Activated naive CD8-positive, alpha-beta T cell treated with anti-CD3 and anti-CD28 coated beads for 36 hours (primary cell): ENCODE results near the gene ANAPC2. TPM values are rescaled to one million over a fixed set of nuclear protein-coding genes. Genes with fewer than 3 reads are reported as not detected.

Source experiments
- DNase-seq: peaks from one replicate; pipeline ENCODE4 v3.0.0; 2021
- H3K27ac Mint-ChIP-seq: one replicate; pipeline ENCODE4 v1.8.0; 2022; ENCODE audit warnings: mild to moderate bottlenecking, moderate library complexity, mixed read lengths
- H3K27me3 Mint-ChIP-seq: one replicate; pipeline ENCODE4 v1.8.0; 2022; ENCODE audit warnings: mild to moderate bottlenecking, mixed read lengths
- H3K36me3 Mint-ChIP-seq: one replicate; pipeline ENCODE4 v1.8.0; 2021; ENCODE audit warnings: mild to moderate bottlenecking, mixed read lengths
- H3K4me1 Mint-ChIP-seq: one replicate; pipeline ENCODE4 v1.8.0; 2021; ENCODE audit warnings: mixed read lengths
- H3K4me3 Mint-ChIP-seq: one replicate; pipeline ENCODE4 v1.8.0; 2022; ENCODE audit warnings: mild to moderate bottlenecking, moderate library complexity, mixed read lengths
- H3K9me3 Mint-ChIP-seq: one replicate; pipeline ENCODE4 v1.8.0; 2022; ENCODE audit warnings: mixed read lengths
- total RNA-seq, 2 experiments: library from RNA; stranded (reverse); gene quantifications; one replicate each; pipeline ENCODE4 v1.2.3, GENCODE V29; 2021

ANAPC2 gene
- total RNA-seq, 2 experiments from 2014 or later, result 42.6 to 48.3 TPM

GRCh38 chr9:137168904-137169856, 19.2 kb downstream of the ANAPC2 start:
- H3K27ac Mint-ChIP-seq, result no peak overlapping the region
- no peak overlapping the region for H3K4me3 Mint-ChIP-seq
- no peaks in the 10 kb centered on the region for H3K4me1 Mint-ChIP-seq
- H3K36me3 Mint-ChIP-seq, result no peaks in the 10 kb centered on the region
- H3K27me3 Mint-ChIP-seq, result peaks cover 49% of the 10 kb centered on the region
- no peaks in the 10 kb centered on the region for H3K9me3 Mint-ChIP-seq
- DNase-seq, result no peak

DNA sequence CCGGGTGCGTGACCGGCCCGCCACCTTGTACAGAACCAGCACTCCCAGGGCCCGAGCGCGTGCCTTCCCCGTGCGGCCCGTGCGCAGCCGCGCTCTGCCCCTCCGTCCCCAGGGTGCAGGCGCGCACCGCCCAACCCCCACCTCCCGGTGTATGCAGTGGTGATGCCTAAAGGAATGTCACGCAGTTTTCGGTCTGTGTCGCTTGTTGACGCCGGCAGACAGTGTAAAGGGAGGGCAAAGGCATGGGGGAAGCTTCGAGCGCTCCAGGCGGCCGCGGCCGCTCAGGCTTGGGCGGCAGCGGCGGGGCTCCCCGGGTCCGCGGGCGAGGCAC, 19.8 kb downstream of the ANAPC2 start:
- H3K27me3 Mint-ChIP-seq, result peaks cover 52% of the 10 kb centered on the region
- H3K4me3 Mint-ChIP-seq, result no peak overlapping the region
- no peak for DNase-seq
- H3K36me3 Mint-ChIP-seq, result no peaks in the 10 kb centered on the region
- no peaks in the 10 kb centered on the region for H3K4me1 Mint-ChIP-seq
- H3K27ac Mint-ChIP-seq, result no peak overlapping the region
- no peaks in the 10 kb centered on the region for H3K9me3 Mint-ChIP-seq

DNA sequence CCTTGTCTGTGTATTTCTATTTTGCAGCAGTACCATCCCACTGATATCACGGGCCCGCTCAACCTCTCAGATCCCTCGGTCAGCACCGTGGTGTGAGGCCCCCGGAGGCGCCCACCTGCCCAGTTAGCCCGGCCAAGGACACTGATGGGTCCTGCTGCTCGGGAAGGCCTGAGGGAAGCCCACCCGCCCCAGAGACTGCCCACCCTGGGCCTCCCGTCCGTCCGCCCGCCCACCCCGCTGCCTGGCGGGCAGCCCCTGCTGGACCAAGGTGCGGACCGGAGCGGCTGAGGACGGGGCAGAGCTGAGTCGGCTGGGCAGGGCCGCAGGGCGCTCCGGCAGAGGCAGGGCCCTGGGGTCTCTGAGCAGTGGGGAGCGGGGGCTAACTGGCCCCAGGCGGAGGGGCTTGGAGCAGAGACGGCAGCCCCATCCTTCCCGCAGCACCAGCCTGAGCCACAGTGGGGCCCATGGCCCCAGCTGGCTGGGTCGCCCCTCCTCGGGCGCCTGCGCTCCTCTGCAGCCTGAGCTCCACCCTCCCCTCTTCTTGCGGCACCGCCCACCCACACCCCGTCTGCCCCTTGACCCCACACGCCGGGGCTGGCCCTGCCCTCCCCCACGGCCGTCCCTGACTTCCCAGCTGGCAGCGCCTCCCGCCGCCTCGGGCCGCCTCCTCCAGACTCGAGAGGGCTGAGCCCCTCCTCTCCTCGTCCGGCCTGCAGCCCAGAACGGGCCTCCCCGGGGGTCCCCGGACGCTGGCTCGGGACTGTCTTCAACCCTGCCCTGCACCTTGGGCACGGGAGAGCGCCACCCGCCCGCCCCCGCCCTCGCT, 20.4 kb downstream of the ANAPC2 start:
- no peaks in the 10 kb centered on the region for H3K4me1 Mint-ChIP-seq
- H3K36me3 Mint-ChIP-seq, result no peaks in the 10 kb centered on the region
- H3K27me3 Mint-ChIP-seq, result peaks cover 58% of the 10 kb centered on the region
- DNase-seq, result no peak
- H3K27ac Mint-ChIP-seq, result no peak overlapping the region
- H3K4me3 Mint-ChIP-seq, result no peak overlapping the region
- no peaks in the 10 kb centered on the region for H3K9me3 Mint-ChIP-seq

DNA sequence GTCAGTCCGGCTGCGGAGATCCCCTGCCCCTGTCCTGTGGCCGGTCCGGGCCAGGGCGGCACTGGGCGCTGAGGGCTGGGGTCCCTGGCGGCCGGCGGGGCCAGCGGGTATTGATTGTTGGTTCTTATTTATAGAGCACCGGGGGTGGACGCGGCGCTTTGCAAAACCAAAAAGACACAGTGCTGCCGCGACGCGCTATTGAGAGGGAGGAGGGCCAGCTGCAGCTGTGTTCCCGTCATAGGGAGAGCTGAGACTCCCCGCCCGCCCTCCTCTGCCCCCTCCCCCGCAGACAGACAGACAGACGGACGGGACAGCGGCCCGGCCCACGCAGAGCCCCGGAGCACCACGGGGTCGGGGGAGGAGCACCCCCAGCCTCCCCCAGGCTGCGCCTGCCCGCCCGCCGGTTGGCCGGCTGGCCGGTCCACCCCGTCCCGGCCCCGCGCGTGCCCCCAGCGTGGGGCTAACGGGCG, 21.0 kb downstream of the ANAPC2 start:
- H3K4me3 Mint-ChIP-seq, result no peak overlapping the region
- H3K27me3 Mint-ChIP-seq, result peaks cover 62% of the 10 kb centered on the region
- DNase-seq, result no peak
- no peaks in the 10 kb centered on the region for H3K9me3 Mint-ChIP-seq
- H3K27ac Mint-ChIP-seq, result no peak overlapping the region
- no peaks in the 10 kb centered on the region for H3K4me1 Mint-ChIP-seq
- H3K36me3 Mint-ChIP-seq, result no peaks in the 10 kb centered on the region

- Mint-ChIP-seq H3K4me3 (no peak overlapping the region), H3K27me3 (peaks cover 64% of the 10 kb centered on the region), H3K9me3 (no peaks in the 10 kb centered on the region), H3K4me1 (no peaks in the 10 kb centered on the region), H3K27ac (no peak overlapping the region), H3K36me3 (no peaks in the 10 kb centered on the region)
- DNase-seq, result no peak
These were observed 21.8 kb downstream of the ANAPC2 start for GRCh38 chr9:137166380-137167229.

GRCh38 chr9:137165250-137165836, 23.0 kb downstream of the ANAPC2 start:
- no peak for DNase-seq
- no peak overlapping the region for H3K27ac Mint-ChIP-seq
- no peaks in the 10 kb centered on the region for H3K9me3 Mint-ChIP-seq
- H3K27me3 Mint-ChIP-seq, result peaks cover 66% of the 10 kb centered on the region
- H3K36me3 Mint-ChIP-seq, result no peaks in the 10 kb centered on the region
- H3K4me3 Mint-ChIP-seq, result no peak overlapping the region
- H3K4me1 Mint-ChIP-seq, result no peaks in the 10 kb centered on the region

DNA sequence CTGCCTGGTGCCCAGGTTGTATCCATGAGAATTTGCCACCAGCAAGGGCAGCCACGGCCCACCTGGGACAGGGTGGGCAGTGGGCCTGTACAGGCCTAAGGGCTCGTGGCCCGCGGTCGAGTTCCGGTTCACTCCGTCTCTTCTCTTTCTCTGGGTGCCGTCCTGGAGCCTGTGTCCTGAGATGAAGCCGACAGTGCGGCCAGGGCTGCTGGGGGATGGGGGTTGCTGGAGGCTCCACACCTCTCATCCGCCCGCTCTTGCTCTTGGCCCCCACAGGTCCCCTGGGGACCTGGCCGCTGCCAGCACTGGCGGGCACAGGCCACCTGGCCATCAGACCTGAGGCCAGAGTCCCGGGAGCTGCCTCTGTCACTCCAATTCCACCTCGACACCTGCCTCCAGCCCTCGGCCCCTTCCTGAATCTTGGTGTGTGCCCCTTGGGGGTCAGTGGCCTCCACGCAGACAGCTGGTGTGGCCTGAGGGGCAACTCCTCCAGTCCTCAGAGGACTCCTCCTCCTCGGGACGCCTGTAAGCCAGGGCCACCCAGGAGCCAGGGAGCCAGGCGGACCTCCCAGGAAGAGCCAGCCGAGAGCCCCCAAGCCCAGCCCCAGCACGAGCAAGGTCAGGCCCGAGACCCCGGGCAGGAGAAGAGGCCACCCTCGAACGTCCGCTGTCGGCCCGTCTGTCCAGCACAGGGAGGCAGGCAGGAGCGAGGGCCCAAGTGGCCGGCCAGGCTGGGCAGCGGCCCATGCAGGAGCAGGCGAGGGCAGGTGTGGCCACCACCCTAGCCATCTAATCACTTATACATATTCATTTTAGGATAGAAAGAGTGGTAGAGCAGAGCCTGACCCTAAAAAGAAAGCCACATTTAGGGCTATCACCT, 23.8 kb downstream of the ANAPC2 start:
- peaks cover 68% of the 10 kb centered on the region for H3K27me3 Mint-ChIP-seq
- no peak overlapping the region for H3K4me3 Mint-ChIP-seq
- H3K36me3 Mint-ChIP-seq, result no peaks in the 10 kb centered on the region
- peaks cover 3% of the 10 kb centered on the region for H3K4me1 Mint-ChIP-seq
- no peak overlapping the region for H3K27ac Mint-ChIP-seq
- no peak for DNase-seq
- no peaks in the 10 kb centered on the region for H3K9me3 Mint-ChIP-seq

GRCh38 chr9:137163805-137164204, 24.6 kb downstream of the ANAPC2 start:
- no peak for DNase-seq
- H3K27me3 Mint-ChIP-seq, result peaks cover 74% of the 10 kb centered on the region
- no peak overlapping the region for H3K27ac Mint-ChIP-seq
- no peak overlapping the region for H3K4me3 Mint-ChIP-seq
- H3K9me3 Mint-ChIP-seq, result no peaks in the 10 kb centered on the region
- peaks cover 8% of the 10 kb centered on the region for H3K4me1 Mint-ChIP-seq
- no peaks in the 10 kb centered on the region for H3K36me3 Mint-ChIP-seq

- Mint-ChIP-seq H3K27me3 (peaks cover 74% of the 10 kb centered on the region), H3K27ac (no peak overlapping the region), H3K9me3 (no peaks in the 10 kb centered on the region), H3K4me1 (peaks cover 9% of the 10 kb centered on the region), H3K36me3 (no peaks in the 10 kb centered on the region), H3K4me3 (no peak overlapping the region)
- DNase-seq, result no peak
These were observed 25.0 kb downstream of the ANAPC2 start for GRCh38 chr9:137163365-137163715.

DNA sequence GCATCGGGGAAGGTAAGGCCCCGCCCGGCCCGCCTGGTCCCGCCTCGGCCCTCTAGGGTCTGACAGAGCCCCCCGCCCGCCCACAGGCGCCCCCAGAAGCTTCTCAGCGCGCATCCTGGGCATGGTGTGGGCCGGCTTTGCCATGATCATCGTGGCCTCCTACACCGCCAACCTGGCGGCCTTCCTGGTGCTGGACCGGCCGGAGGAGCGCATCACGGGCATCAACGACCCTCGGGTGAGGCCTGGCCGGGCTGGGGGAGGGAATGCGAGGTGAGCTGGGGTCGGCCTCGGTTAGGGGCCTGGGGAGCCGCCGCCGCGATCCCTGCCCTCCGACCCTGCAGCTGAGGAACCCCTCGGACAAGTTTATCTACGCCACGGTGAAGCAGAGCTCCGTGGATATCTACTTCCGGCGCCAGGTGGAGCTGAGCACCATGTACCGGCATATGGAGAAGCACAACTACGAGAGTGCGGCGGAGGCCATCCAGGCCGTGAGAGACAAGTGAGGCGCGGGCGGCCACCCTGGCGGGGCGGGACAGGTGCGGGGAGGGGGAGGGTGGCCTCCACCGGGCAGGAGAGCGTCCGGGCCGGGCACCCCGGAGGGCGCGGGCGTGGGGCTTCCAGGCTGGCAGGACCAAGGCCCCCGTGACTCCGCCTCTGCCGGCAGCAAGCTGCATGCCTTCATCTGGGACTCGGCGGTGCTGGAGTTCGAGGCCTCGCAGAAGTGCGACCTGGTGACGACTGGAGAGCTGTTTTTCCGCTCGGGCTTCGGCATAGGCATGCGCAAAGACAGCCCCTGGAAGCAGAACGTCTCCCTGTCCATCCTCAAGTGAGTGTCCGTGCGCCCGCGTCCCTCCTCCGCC, 25.6 kb downstream of the ANAPC2 start:
- Mint-ChIP-seq H3K9me3 (no peaks in the 10 kb centered on the region), H3K27ac (no peak overlapping the region), H3K4me1 (peaks cover 13% of the 10 kb centered on the region), H3K4me3 (no peak overlapping the region), H3K36me3 (no peaks in the 10 kb centered on the region), H3K27me3 (peaks cover 79% of the 10 kb centered on the region)
- no peak for DNase-seq

GRCh38 chr9:137161558-137162486, 26.5 kb downstream of the ANAPC2 start:
- Mint-ChIP-seq H3K4me3 (no peak overlapping the region), H3K4me1 (peaks cover 13% of the 10 kb centered on the region), H3K9me3 (no peaks in the 10 kb centered on the region), H3K36me3 (no peaks in the 10 kb centered on the region), H3K27me3 (peaks cover 82% of the 10 kb centered on the region), H3K27ac (no peak overlapping the region)
- DNase-seq, result no peak
